SKM-1 treated with dmso at 0.1 percent for 144 hours (cell line): ENCODE measurements around the gene PDE7B.
A peak's percentile ranks its signal among the peaks of the same experiment; 100 is the strongest.

Source experiments
- DNase-seq: peaks from one replicate; lab custom pipeline; 2025; ENCODE audit not compliant: unreplicated experiment; lab: John Stamatoyannopoulos, UW

PDE7B gene

GRCh38 chr6:135983093-135983492 lies 131.6 kb downstream of the PDE7B start:
- DNase-seq, result no peak

- no peak for DNase-seq
Measured at GRCh38 chr6:135983718-135984343, 132.3 kb downstream of the PDE7B start.

DNA sequence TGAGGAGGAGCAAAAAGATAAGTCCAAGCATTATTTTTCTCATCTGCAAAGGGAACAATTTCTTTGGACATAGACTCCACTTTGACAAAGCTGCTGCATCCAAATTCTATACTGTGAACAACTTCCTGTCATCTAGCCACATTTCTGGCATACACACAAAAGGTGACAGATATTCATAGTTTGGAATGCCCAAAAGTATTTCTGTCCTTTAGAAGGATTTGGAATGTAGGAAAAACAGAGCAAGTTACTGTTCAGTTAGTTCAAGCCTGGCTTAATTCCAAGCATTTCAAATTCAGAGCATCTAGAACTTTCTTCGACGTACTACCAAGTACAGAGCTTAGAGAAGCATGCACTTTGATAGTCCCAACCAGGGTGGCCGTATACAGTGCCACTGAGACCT lies 134.0 kb downstream of the PDE7B start:
- DNase-seq, result no peak

DNA sequence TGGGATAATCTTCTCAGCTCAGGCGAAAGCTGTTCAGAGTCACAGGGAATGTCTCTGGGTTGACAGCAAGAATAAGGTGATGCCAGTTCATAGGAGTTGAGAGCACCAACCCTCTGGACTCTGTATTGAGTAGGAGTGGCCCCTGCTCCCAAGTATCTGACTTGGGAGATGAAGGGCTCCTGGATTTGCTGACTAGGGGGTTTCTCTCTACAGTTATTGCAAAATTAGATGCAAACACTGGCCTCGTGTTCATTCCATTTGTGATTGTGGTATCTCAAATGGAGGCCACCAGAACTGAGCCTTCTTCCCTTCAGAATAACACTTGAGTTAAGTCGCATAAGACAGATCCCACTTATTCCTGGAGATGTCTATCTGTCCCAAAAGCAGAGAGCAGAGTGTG lies 135.7 kb downstream of the PDE7B start:
- no peak for DNase-seq

GRCh38 chr6:135990439-135990838 lies 138.9 kb downstream of the PDE7B start:
- no peak for DNase-seq

DNA sequence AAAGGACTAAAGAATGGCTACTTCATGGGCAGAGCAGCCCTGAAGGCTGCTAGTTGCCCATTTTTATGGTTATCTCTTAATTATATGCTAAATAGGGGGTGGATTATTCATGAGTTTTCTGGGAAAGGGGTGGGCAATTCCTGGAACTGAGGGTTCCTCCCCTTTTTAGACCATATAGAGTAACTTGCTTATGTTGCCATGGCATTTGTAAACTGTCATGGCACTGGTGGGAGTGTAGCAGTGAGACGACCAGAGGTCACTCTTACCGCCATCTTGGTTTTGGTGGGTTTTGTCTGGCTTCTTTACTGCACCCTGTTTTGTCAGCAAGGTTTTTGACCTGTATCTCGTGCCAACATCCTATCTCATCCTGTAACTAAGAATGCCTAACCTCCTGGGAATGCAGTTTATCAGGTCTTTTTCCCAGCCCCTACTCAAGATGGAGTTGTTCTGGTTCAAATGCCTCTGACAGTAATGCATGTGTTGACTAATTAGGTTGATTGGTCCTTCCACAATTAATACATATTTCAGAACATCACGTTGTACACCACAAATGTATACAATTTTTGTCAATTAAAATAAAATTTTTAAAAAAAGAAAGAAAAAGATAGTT lies 139.5 kb downstream of the PDE7B start:
- DNase-seq, result no peak

DNA sequence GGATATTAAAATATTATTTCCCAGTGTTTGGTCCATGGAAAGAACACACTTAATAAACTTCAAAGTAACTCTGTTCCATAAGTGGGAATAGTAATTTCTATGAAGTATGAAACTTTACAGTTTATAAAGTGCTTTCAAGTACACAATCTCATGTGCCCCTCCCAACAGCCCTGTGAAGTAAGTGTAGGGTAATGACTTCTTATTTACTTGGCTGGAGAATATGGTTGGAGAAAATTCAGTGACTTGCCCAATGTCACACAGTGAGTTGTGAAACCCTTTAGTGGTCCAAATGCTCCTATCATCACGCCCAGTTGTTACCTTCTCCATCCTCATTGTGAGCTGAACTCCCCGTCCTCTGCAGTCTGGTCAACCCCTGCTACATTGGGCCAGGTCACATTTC lies 141.2 kb downstream of the PDE7B start:
- no peak for DNase-seq

GRCh38 chr6:135993361-135993760 lies 141.9 kb downstream of the PDE7B start:
- no peak for DNase-seq

GRCh38 chr6:135994857-135995544 lies 143.5 kb downstream of the PDE7B start:
- DNase-seq, result no peak

- no peak for DNase-seq
Measured at GRCh38 chr6:135995545-135995898, 144.0 kb downstream of the PDE7B start.

DNA sequence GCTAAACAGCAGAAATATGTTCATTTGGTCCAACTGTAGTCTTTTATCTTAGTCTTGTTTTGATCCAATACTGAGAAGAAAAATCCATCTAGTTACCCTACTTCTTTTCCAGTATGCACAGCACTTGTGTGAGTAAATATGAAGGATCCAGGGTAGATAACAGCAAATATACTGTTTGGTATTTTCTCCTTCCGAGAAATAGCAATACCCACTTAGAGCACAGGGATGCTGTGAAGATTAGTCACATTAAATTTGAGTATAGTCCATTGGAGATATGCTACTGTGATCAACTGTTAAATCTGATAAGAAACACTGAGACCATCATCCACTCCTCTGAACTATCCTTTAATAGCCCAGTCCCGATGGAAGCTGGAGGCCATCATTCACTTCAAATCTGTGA lies 145.2 kb downstream of the PDE7B start:
- DNase-seq, result no peak

DNA sequence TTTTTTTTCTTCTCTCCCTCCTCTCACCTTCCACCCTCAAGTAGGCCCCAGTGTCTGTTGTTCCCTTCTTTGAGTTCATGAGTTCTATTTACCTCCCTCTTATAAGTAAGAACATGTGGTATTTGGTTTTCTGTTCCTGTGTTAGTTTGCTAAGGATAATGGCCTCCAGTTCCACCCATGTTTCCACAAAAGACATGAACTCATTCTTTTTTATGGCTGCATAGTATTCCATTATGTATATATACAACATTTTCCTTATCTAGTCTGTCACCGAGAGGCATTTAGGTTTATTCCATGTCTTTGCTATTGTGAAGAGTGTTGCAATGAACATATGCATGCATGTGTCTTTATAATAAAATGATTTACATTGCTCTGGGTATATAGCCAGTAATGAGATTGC lies 147.9 kb downstream of the PDE7B start:
- no peak for DNase-seq

DNA sequence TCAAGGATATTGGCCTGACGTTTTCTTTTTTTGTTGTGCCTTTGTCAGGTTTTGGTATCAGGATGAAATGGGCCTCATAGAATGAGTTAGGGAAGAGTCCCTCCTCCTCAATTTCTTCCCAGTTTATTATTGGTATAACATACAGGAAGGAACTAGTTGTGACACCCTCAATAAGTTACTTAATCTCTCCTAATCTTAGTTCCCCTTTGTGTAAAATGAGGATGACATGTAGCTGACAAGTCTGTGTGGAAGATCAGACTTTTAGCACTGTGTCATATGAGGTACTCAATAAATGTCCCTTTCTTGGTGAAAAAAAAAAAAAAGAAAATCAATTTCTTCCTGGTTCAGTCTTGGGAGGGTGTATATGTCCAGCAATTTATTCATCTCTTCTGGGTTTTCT lies 155.8 kb downstream of the PDE7B start:
- DNase-seq, result peak; percentile 81

GRCh38 chr6:136011475-136011874 lies 160.0 kb downstream of the PDE7B start:
- peak; percentile 12 for DNase-seq

DNA sequence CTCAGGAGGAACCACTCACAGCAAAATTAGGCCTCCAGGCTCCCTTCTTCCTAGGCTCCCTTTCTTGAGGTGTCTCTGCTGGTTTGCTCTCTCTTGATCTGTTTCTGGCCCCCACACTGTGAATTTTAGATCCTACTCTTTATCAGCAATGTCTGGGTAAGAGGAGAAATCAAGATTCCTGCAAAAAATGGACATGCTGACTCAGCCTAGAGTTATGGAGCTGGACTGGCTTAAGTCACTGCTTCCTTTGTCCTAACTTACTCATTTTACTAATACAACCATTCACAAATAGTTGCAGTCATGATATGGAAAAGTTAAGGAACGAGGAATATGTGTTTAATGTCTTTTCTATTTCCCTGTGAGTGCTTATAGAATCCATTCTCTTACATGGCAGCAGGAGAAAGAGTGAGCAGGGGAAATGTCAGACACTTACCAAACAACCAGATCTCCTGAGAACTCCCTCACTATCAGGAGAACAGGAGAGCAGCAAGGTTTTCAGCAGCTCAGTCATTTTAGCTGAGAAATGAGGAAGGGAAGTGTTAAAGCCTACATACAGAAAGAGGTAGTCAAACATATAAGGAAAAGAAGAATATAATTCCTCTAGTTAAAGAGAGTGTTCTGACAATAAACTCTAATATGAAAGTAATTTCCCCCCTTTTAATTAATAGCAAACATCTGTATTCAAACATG lies 160.8 kb downstream of the PDE7B start:
- DNase-seq, result peak; percentile 17

GRCh38 chr6:136012943-136013342 lies 161.4 kb downstream of the PDE7B start:
- no peak for DNase-seq

DNA sequence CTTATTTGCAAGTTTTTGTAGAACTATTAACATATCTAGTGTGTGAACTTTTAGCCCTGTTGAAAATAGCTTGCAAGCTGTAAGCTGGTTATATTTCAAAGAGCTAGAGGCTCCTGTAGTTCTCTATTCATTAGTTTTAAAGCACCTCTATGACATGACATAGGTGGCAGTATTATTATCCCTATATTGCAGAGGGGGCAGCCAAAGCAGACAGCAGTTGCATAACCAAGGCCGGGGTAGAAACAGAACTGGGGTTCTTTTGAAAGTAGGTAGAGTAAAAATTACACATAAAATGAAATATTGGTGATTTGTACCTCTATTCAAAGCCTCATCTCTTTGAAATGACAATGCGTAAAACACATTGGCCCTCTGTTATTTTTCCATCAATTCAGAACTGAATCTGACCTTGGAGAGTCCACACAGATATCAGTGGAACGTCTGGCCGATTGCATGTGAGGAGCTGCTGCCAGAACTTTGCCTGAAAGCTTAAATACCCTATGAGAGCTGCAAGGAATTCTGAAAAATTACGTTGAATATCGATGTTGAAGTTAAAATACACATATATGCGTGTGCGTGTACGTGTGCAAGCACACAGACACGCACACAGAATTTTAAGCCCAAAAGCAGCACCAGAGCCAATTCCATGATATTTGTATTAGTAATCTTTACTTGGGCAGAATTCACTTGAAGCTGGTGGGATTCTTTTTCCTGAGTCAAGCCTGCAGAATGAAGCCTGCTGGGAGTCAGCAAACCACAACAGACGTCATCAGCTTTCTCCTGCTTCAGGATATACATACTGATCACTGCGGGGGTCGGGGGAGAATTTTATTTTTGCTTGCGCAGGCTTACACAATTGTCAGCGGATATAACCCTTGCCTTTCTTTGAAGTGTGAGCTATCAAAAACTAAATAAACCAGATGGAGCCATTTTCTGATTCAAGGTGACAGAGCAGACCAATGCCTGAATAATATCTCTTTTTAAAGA lies 163.2 kb downstream of the PDE7B start:
- DNase-seq, result no peak

GRCh38 chr6:136015531-136015930 lies 164.0 kb downstream of the PDE7B start:
- DNase-seq, result no peak

GRCh38 chr6:136016228-136017225 lies 165.0 kb downstream of the PDE7B start:
- DNase-seq, result no peak

DNA sequence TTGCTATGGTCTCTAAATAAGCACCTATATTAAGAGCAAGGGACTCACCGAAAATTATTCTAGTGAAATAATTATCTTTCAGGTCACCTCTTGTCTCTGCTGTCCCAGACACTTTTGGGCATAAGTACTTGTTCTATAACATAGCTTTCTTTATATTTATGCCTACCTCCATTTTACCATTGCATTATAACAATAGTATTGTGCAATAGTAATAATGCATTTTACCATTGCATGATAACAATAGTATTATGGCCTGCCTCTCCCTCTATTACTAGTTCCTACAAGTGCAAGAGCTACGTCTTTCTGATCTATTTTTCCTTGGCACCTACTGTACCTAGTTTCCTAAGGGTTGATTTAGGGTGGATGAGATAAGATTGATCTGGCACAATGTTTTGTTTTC lies 169.2 kb downstream of the PDE7B start:
- no peak for DNase-seq
